BLaER1 (cell line): Measurements from ENCODE around the gene SGCD.
"Not testable (repeated sequence)": the region's sequence is repeated elsewhere in the genome, so short reads cannot be mapped to it uniquely, and the experiment has no call there.

Experiments
- H3K27ac ChIP-seq: shearing (Covaris generic); formaldehyde crosslinking; 2 replicates; pipeline ENCODE4 v1.8.1; 2022
- H3K27me3 ChIP-seq: shearing (Covaris generic); formaldehyde crosslinking; 2 replicates; pipeline ENCODE4 v1.8.1; 2022
- H3K36me3 ChIP-seq: shearing (Covaris generic); formaldehyde crosslinking; 2 replicates; pipeline ENCODE4 v1.8.1; 2022
- H3K4me1 ChIP-seq: shearing (Covaris generic); formaldehyde crosslinking; 2 replicates; pipeline ENCODE4 v1.8.1; 2022
- H3K4me2 ChIP-seq: shearing (Covaris generic); formaldehyde crosslinking; 2 replicates; pipeline ENCODE4 v1.8.1; 2022
- H3K4me3 ChIP-seq: shearing (Covaris generic); formaldehyde crosslinking; 2 replicates; pipeline ENCODE4 v1.8.1; 2022
- H3K9ac ChIP-seq: shearing (Covaris generic); formaldehyde crosslinking; 2 replicates; pipeline ENCODE4 v1.8.1; 2022
- H3K9me3 ChIP-seq: shearing (Covaris generic); formaldehyde crosslinking; 2 replicates; pipeline ENCODE4 v1.8.1; 2022
- H4K20me1 ChIP-seq: shearing (Covaris generic); formaldehyde crosslinking; 2 replicates; pipeline ENCODE4 v1.8.1; 2022
- Cebpa-rat ChIP-seq: shearing (Covaris generic); IDR thresholded peaks from 2 replicates; pipeline ENCODE4 v1.8.1; 2022

SGCD gene

DNA sequence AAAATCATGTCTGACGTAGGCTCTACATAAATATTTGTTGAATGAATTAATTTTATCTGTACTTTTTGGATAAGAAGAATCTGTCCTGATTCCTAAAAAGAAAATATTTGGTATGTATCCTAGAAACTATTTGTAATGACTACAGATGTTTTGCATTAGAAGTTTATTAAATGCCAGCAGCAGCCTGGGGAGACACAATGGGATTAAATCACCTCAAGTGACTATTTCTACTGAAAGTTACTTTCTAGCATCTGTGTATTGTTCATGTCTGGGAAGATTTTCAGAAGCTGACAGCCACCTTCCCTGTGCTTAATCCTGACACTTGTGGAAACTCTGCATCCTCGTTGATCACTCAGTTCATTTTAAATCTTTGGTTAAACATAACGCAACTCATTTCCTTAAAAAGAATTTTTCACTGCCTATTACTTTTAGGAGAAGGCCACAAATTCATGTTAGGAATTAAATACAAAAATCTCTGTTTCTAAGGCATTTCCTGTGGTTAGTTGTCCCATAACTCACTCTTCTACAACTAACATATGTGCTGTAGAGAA lies 313.8 kb downstream of the SGCD start:
- no peaks in the 10 kb centered on the region for H4K20me1 ChIP-seq
- H3K9me3 ChIP-seq, result no peaks in the 10 kb centered on the region; the same call in 1 of the 2 replicates
- no peaks in the 10 kb centered on the region for H3K4me1 ChIP-seq
- no peak for TF ChIP-seq Cebpa-rat
- H3K4me3 ChIP-seq, result no peak overlapping the region
- no peak overlapping the region for H3K4me2 ChIP-seq
- H3K27ac ChIP-seq, result no peak overlapping the region
- no peaks in the 10 kb centered on the region for H3K36me3 ChIP-seq
- H3K27me3 ChIP-seq, result no peaks in the 10 kb centered on the region
- H3K9ac ChIP-seq, result no peak overlapping the region

DNA sequence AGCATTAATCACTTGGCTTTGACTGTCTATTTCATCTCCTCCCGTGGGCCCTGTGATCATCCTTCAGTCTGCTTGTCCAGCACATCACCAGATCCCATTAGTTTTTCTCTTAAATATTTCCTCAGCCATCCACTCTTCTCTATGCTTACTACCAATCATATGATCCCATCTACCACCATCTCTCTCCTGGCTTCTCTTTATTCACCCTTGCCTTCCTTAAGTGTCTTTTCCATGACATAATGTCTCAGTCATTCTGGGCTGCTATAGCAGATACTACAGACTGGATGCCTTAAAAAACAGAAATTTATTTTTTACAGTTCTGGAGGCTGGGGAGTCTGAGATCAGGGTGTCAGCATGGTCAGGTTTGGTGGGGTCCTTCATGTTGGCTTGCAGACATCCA lies 314.7 kb downstream of the SGCD start:
- Histone ChIP-seq H3K36me3 (no peaks in the 10 kb centered on the region), H3K27ac (no peak overlapping the region), H3K9ac (no peak overlapping the region), H3K4me2 (no peak overlapping the region), H3K4me3 (no peak overlapping the region), H3K27me3 (no peaks in the 10 kb centered on the region), H3K9me3 (no peaks in the 10 kb centered on the region; the same call in 1 of the 2 replicates), H4K20me1 (no peaks in the 10 kb centered on the region), H3K4me1 (no peaks in the 10 kb centered on the region)
- no peak for TF ChIP-seq Cebpa-rat

DNA sequence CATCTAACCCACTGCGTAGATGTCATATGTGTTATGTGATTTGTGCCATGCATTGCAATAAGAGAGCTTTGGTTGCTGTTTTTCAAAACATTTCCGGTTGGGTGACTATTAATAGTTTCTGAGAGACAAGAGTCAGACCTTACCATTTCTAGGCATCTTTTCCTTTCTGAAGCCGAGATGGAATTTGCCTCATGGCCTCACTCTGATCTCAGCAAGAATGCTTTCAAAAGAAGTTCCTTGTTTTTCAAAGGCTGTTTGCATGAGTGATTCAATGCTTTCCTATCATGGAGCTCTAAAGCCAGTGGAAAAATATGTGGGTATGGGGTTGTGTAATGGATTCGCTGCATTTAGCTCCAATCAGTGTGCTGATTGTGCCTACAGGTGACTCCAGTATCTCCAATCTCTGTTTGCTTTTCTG lies 320.1 kb downstream of the SGCD start:
- Histone ChIP-seq H3K36me3 (no peaks in the 10 kb centered on the region), H3K9ac (no peak overlapping the region), H3K9me3 (no peaks in the 10 kb centered on the region), H3K4me2 (no peak overlapping the region), H3K4me3 (no peak overlapping the region), H3K27ac (no peak overlapping the region), H3K4me1 (no peaks in the 10 kb centered on the region), H4K20me1 (no peaks in the 10 kb centered on the region), H3K27me3 (no peaks in the 10 kb centered on the region)
- TF ChIP-seq Cebpa-rat, result no peak

DNA sequence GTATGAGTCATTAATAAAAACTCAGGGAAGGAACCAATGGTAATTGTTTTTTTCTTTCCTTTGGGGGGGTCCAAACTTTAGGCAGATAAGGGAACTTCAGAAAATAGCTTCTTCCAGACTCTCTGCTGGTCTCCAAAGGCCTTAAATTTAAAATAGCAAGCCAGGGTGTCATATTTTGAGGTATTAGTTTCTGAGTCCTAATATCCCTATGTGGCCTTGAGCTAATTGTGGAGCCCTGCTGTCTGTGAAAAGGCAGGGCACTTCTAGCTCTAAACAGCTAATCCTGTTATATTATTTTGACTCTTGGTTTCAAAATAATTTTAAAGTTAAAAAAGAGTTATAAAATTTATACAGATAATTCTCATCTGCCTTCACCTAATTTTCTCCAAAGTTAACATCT lies 327.5 kb downstream of the SGCD start:
- Histone ChIP-seq H3K4me2 (no peak overlapping the region), H3K36me3 (no peaks in the 10 kb centered on the region), H3K9me3 (no peaks in the 10 kb centered on the region), H4K20me1 (no peaks in the 10 kb centered on the region), H3K9ac (no peak overlapping the region), H3K27ac (no peak overlapping the region), H3K4me1 (peaks cover 11% of the 10 kb centered on the region), H3K4me3 (no peak overlapping the region), H3K27me3 (no peaks in the 10 kb centered on the region)
- TF ChIP-seq Cebpa-rat, result no peak

DNA sequence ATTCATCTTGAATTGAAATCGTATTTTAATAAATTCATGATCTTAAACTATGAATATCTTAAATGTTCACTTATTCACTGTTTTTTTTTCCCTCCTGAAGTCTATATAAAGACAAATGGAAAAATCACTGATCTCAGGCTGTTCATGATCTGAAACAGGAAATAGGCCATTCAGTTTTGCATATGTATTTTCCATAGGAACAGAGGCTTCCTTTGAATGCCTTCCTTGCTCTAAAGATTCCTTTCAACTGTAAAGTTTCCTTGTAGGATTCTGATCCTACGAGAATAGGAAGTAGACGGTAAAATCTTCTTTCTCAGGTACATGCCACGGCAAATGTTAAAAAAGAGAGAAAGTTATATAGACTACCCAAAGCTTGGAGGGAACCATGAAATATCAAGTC lies 328.8 kb downstream of the SGCD start:
- no peak for TF ChIP-seq Cebpa-rat
- Histone ChIP-seq H3K9ac (no peak overlapping the region), H3K9me3 (no peaks in the 10 kb centered on the region), H3K27ac (no peak overlapping the region), H4K20me1 (no peaks in the 10 kb centered on the region), H3K4me3 (no peak overlapping the region), H3K4me2 (peak overlapping the region; percentile 43), H3K27me3 (no peaks in the 10 kb centered on the region), H3K4me1 (peaks cover 11% of the 10 kb centered on the region), H3K36me3 (no peaks in the 10 kb centered on the region)

DNA sequence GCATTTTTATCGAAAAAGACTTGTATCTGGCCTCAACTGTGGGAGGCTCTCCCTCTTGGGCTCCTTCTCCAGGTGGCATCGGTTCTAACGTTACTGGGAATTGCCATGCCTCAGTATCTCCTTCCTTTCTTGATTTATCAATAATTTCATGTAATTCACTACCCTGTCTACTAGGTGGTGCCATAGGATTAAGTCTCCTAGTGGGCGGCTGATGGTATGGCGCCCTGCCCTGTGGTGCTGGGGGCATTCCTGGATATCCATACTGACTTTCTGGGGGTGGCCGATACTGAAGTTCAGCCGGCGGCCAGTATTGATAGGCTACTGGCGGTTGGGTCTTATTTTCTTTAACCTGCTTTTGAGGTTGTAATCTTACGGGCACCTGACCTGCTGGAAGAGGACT lies 337.9 kb downstream of the SGCD start:
- not testable (repeated sequence) for H3K9me3 ChIP-seq

DNA sequence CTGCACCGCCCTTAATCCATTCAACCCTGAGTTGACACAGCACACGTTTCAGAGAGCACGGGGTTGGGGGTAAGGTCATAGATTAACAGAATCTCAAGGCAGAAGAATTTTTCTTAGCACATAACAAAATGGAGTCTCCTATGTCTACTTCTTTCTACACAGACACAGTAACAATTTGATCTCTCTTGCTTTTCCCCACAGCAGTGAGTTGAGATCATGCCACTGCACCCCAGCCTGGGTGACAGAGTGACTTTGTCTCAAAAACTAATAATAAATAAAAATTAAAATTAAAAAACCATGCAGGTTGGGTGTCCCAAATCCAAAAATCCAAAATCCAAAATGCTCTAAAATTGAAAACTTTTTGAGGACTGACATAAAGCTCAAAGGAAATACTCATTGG lies 339.7 kb downstream of the SGCD start:
- not testable (repeated sequence) for H3K9me3 ChIP-seq, H3K4me3 ChIP-seq, H3K9ac ChIP-seq, H4K20me1 ChIP-seq, H3K4me1 ChIP-seq, H3K27me3 ChIP-seq, H3K36me3 ChIP-seq, H3K27ac ChIP-seq, H3K4me2 ChIP-seq

More for the DNA sequence above, 337.9 kb downstream of the SGCD start:
- not testable (repeated sequence) for H4K20me1 ChIP-seq, H3K27me3 ChIP-seq, H3K36me3 ChIP-seq, H3K4me2 ChIP-seq, H3K27ac ChIP-seq, H3K4me1 ChIP-seq, H3K4me3 ChIP-seq, H3K9ac ChIP-seq

DNA sequence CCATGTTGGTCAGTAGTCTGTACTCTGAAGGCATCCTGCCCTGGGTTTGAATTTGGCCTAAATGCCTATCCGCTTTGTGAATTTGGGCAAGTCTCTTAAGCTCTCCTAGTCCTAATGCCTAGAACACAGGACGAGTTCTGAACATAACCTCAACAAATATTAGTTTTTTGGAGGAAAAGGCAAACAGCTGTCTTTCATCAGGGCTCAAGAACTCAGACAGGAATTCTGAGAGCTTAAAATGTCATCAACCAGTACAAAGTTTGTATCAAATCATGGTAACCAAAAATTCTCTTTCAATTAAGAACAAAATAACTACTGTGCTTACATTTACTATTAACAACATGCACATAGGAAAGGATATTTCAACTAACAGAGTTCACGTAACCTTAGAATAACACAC lies 340.7 kb downstream of the SGCD start:
- Histone ChIP-seq H3K4me2 (no peak overlapping the region), H4K20me1 (no peaks in the 10 kb centered on the region), H3K36me3 (no peaks in the 10 kb centered on the region), H3K4me1 (peaks cover 14% of the 10 kb centered on the region), H3K9ac (no peak overlapping the region), H3K4me3 (no peak overlapping the region), H3K9me3 (no peaks in the 10 kb centered on the region), H3K27ac (no peak overlapping the region), H3K27me3 (no peaks in the 10 kb centered on the region)
- TF ChIP-seq Cebpa-rat, result no peak

DNA sequence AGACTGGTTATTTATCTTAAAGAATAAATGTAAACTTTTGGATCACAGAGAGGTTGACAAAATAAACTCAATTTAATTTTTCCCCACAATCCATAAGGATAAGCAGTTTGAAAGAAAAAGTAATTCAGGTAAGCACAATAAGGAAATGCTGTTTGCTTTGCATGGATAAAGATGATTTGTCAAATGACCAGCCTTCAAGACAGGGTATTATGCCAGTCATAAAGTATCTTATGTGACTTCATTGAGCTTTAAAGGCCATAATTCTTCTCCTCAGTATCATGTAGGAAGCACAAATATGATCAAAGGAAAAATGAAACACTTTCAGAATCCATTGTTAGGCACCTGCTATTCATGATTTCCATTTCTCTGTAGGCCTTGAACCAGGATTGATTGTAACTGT lies 342.5 kb downstream of the SGCD start:
- H3K4me2 ChIP-seq, result no peak overlapping the region
- no peaks in the 10 kb centered on the region for H3K9me3 ChIP-seq
- no peaks in the 10 kb centered on the region for H3K36me3 ChIP-seq
- no peak for TF ChIP-seq Cebpa-rat
- no peaks in the 10 kb centered on the region for H4K20me1 ChIP-seq
- peaks cover 27% of the 10 kb centered on the region for H3K4me1 ChIP-seq
- H3K27ac ChIP-seq, result no peak overlapping the region
- no peak overlapping the region for H3K4me3 ChIP-seq
- no peaks in the 10 kb centered on the region for H3K27me3 ChIP-seq
- no peak overlapping the region for H3K9ac ChIP-seq

DNA sequence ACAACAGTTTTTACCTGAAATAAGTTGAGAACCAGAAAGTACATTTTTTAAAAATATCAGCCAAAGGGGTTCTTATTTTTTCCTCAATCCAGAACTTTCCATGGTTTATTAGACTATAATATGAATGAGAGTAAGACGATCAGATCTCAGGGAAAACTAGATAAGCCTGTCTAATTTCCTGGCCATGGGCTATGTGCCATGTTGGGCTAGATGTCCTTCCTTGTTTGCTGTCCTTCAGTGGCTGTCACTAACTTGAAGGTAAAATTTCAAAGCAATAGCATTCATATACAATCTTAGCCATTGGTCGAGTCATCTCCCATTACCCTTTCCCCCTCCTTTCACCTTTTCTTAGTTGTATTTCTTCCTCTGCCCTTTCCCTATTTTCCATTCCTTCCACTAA lies 343.7 kb downstream of the SGCD start:
- Histone ChIP-seq H3K4me1 (peaks cover 27% of the 10 kb centered on the region), H3K9me3 (no peaks in the 10 kb centered on the region), H3K27ac (no peak overlapping the region), H3K36me3 (no peaks in the 10 kb centered on the region), H3K27me3 (no peaks in the 10 kb centered on the region), H3K9ac (no peak overlapping the region), H4K20me1 (no peaks in the 10 kb centered on the region), H3K4me3 (no peak overlapping the region), H3K4me2 (no peak overlapping the region)
- TF ChIP-seq Cebpa-rat, result no peak

DNA sequence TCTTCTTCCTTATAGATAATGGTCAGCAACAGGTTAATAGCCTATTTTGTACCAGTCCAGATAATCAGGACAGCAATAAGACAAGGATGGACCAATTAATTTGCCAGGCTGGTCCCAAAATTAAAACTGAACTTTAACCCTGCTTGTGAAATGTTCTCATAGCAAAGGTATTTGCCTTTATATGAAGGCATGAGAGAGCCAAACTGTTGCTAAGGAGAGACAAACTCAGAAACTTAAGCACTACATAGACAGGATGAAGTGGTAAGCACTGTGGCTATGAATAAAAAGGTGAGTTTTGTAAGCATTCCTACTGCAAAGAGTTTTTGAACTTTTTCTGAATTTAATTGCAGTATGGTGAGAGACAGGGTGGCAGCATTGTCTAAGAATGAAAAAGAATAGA lies 348.4 kb downstream of the SGCD start:
- TF ChIP-seq Cebpa-rat, result no peak
- H4K20me1 ChIP-seq, result no peaks in the 10 kb centered on the region
- no peak overlapping the region for H3K9ac ChIP-seq

More for the DNA sequence above, 348.4 kb downstream of the SGCD start:
- H3K4me2 ChIP-seq, result no peak overlapping the region
- no peaks in the 10 kb centered on the region for H3K36me3 ChIP-seq
- H3K4me1 ChIP-seq, result peaks cover 33% of the 10 kb centered on the region
- H3K27me3 ChIP-seq, result no peaks in the 10 kb centered on the region
- no peak overlapping the region for H3K4me3 ChIP-seq
- H3K27ac ChIP-seq, result no peak overlapping the region
- no peaks in the 10 kb centered on the region for H3K9me3 ChIP-seq
